ENCODE results near the gene GPR137B.

GRCh38 chr1:236155399-236155767, 13.0 kb downstream of the GPR137B start:
- TF ChIP-seq EP300 (conservative IDR thresholded peaks at IDR 0.05; ENCODE audit: poor library complexity, severe bottlenecking), result no peak
- TF ChIP-seq, protein P1, sequence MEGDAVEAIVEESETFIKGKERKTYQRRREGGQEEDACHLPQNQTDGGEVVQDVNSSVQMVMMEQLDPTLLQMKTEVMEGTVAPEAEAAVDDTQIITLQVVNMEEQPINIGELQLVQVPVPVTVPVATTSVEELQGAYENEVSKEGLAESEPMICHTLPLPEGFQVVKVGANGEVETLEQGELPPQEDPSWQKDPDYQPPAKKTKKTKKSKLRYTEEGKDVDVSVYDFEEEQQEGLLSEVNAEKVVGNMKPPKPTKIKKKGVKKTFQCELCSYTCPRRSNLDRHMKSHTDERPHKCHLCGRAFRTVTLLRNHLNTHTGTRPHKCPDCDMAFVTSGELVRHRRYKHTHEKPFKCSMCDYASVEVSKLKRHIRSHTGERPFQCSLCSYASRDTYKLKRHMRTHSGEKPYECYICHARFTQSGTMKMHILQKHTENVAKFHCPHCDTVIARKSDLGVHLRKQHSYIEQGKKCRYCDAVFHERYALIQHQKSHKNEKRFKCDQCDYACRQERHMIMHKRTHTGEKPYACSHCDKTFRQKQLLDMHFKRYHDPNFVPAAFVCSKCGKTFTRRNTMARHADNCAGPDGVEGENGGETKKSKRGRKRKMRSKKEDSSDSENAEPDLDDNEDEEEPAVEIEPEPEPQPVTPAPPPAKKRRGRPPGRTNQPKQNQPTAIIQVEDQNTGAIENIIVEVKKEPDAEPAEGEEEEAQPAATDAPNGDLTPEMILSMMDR (IDR thresholded peaks at IDR 0.05; ENCODE audit: poor library complexity, severe bottlenecking), result no peak
- TF ChIP-seq TAF1 (IDR thresholded peaks at IDR 0.05; ENCODE audit: low read depth), result no peak
- no peak for TF ChIP-seq POLR2AphosphoS5 (IDR thresholded peaks at IDR 0.05)
- no peak for TF ChIP-seq MXI1 (conservative IDR thresholded peaks at IDR 0.05; ENCODE audit: poor library complexity, severe bottlenecking)
- TF ChIP-seq EZH2 (IDR thresholded peaks at IDR 0.05; ENCODE audit: borderline replicate concordance, insufficient read depth, low read length, poor library complexity, severe bottlenecking), result no peak
- TF ChIP-seq RAD21 (conservative IDR thresholded peaks at IDR 0.05), result no peak
- TF ChIP-seq REST (IDR thresholded peaks at IDR 0.05; ENCODE audit: borderline replicate concordance), result no peak
- no peak for TF ChIP-seq SMC3 (conservative IDR thresholded peaks at IDR 0.05; ENCODE audit: poor library complexity)
